Type B pancreatic cell (in vitro differentiated cells): ENCODE data around the gene PRADC1. TPM values are rescaled to one million over a fixed set of nuclear protein-coding genes. Genes with fewer than 3 reads are reported as not detected.
"Not testable (repeated sequence)": the region's sequence is repeated elsewhere in the genome, so short reads cannot be mapped to it uniquely, and the experiment has no call there.

Experiments used
- DNase-seq: peaks from one replicate; pipeline ENCODE4 v3.0.0; 2021; ENCODE audit warnings: mixed read lengths; ENCODE audit not compliant: unreplicated experiment; ENCODE audit errors: extremely low spot score
- H3K27ac Mint-ChIP-seq: 2 replicates; pipeline ENCODE4 v1.8.0; 2021; ENCODE audit warnings: mild to moderate bottlenecking, mixed read lengths
- H3K27me3 Mint-ChIP-seq: 2 replicates; pipeline ENCODE4 v1.8.0; 2021; ENCODE audit warnings: mixed read lengths
- H3K36me3 Mint-ChIP-seq: 2 replicates; pipeline ENCODE4 v1.8.0; 2021; ENCODE audit warnings: mixed read lengths
- H3K4me1 Mint-ChIP-seq: one replicate; pipeline ENCODE4 v1.8.0; 2021; ENCODE audit warnings: mixed read lengths; ENCODE audit not compliant: unreplicated experiment
- H3K4me3 Mint-ChIP-seq: 2 replicates; pipeline ENCODE4 v1.8.0; 2021; ENCODE audit warnings: mild to moderate bottlenecking, mixed read lengths
- H3K9me3 Mint-ChIP-seq: 2 replicates; pipeline ENCODE4 v1.8.0; 2021; ENCODE audit warnings: mixed read lengths
- CTCF ChIP-seq: fragments of 200-600 bp; sonication (generic); conservative IDR thresholded peaks from 2 replicates; pipeline ENCODE4 v1.5.0; 2021; ENCODE audit warnings: antibody characterized with exemption, mild to moderate bottlenecking
- total RNA-seq: library from RNA; stranded (reverse); gene quantifications from 2 replicates; pipeline ENCODE4 v1.2.1, GENCODE V29; 2021; ENCODE audit warnings: low replicate concordance

Gene PRADC1
- total RNA-seq, 1 donor from 2014 or later = 16.3 TPM

GRCh38 chr2:73265298-73266060, 32.4 kb upstream of the PRADC1 start:
- peaks cover 32% of the 10 kb centered on the region for H3K27me3 Mint-ChIP-seq
- H3K4me1 Mint-ChIP-seq = no peaks in the 10 kb centered on the region
- H3K9me3 Mint-ChIP-seq = no peaks in the 10 kb centered on the region
- H3K4me3 Mint-ChIP-seq = no peak overlapping the region
- TF ChIP-seq CTCF = no peak
- no peak for DNase-seq
- peaks cover 4% of the 10 kb centered on the region for H3K36me3 Mint-ChIP-seq
- no peak overlapping the region for H3K27ac Mint-ChIP-seq

- Mint-ChIP-seq H3K9me3 (no peaks in the 10 kb centered on the region), H3K27me3 (peaks cover 25% of the 10 kb centered on the region), H3K36me3 (peaks cover 4% of the 10 kb centered on the region), H3K4me1 (no peaks in the 10 kb centered on the region), H3K27ac (no peak overlapping the region), H3K4me3 (no peak overlapping the region)
- TF ChIP-seq CTCF = no peak
- DNase-seq = no peak
Observed at GRCh38 chr2:73264783-73265182, 31.7 kb upstream of the PRADC1 start.

DNA sequence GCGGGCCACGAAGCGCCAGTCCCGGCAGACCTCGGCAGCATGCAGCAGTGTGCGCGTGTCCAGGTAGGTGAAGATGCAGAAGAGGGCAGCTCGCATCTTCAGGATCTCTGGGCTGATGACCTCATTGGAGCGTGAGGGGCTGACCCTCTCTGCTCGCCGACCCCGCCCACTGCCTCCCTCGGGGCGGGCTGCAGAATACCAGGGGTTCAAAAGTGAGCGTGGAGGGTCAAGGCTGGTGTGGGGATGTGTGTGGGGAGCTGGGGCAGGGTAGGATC, 31.2 kb upstream of the PRADC1 start:
- Mint-ChIP-seq H3K27me3 (peaks cover 23% of the 10 kb centered on the region), H3K27ac (no peak overlapping the region)

DNA sequence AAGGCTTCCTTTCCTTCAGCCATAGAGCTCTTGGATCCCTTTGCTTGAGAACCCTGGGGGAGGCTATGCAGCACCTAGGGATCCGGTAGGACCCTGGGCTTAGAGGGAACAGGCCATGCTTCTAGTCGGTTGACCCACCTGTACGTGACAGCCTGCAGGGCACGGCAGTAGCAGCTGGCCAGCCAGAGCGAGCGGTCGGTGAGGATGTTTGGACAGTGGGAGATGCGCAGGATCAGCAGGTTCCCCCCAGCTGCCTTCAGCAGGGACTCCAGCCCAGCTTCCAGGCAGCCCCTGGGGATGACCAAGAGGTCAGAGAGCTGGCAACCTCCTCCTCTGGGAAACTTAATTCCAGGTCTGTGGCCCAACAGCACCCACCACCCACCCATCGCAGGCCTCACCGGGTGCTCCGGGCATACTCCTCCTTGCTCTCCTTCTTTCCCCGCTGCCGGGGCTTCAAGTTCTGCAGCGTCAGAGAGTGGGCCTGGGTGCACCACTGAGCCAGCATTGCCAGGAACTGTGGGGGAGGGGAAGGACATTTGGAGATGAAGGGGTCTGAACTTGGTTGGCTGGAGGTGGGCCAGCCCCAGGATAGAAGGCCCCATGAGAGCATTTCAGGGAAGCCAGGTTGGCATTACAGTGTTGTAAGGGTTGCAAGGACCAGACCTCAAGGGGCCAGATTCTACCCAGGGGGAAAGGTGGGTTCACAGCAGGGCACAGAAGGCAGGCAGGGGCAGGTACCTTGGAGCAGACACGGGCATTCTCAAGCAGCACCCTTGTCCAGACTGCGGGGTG, 30.7 kb upstream of the PRADC1 start:
- no peak for TF ChIP-seq CTCF
- Mint-ChIP-seq H3K36me3 (peaks cover 4% of the 10 kb centered on the region), H3K27ac (no peak overlapping the region), H3K4me3 (no peak overlapping the region), H3K9me3 (no peaks in the 10 kb centered on the region), H3K27me3 (peaks cover 22% of the 10 kb centered on the region), H3K4me1 (no peaks in the 10 kb centered on the region)
- DNase-seq = no peak

More for the DNA sequence above, 31.2 kb upstream of the PRADC1 start:
- no peak for DNase-seq
- Mint-ChIP-seq H3K9me3 (no peaks in the 10 kb centered on the region), H3K4me3 (no peak overlapping the region), H3K4me1 (no peaks in the 10 kb centered on the region), H3K36me3 (peaks cover 4% of the 10 kb centered on the region)
- TF ChIP-seq CTCF = no peak

- H3K4me3 Mint-ChIP-seq, DNase-seq, H3K27ac Mint-ChIP-seq, H3K9me3 Mint-ChIP-seq, H3K4me1 Mint-ChIP-seq, H3K36me3 Mint-ChIP-seq: not testable (repeated sequence)
- peaks cover 13% of the 10 kb centered on the region for H3K27me3 Mint-ChIP-seq
Observed at GRCh38 chr2:73262691-73263429, 29.8 kb upstream of the PRADC1 start.
